Psoas muscle (tissue), 8 donors: ENCODE data around the gene C1orf21. TPM values are rescaled to one million over a fixed set of nuclear protein-coding genes. Genes with fewer than 3 reads are reported as not detected.
A peak's percentile ranks its signal among the peaks of the same experiment; 100 is the strongest.

Experiments
- ATAC-seq, 4 donors: fragments of 200-7000 bp; cut with Tn5 transposase; one replicate each; pipeline ENCODE4 v1.9.1; 2020; ENCODE audit warnings: moderate library complexity in 3 of 4, mild to moderate bottlenecking in 2 of 4
- DNase-seq, 2 donors: peaks; one replicate each; pipeline ENCODE4 v3.0.0-alpha.2; 2020
- H3K27ac ChIP-seq: fragments of 200-600 bp; one replicate; pipeline ENCODE4 v1.8.0; 2022
- H3K27me3 ChIP-seq, 3 donors: fragments of 200-600 bp in 1 of 3; one replicate each; pipeline versions ENCODE4 v1.6.1 to v1.8.0; 2013 to 2022; ENCODE audit warnings: low read length in 2 of 3, mild to moderate bottlenecking in 2 of 3, moderate library complexity in 1 of 3; ENCODE audit not compliant: insufficient read depth in 3 of 3
- H3K36me3 ChIP-seq, 2 donors: fragments of 200-600 bp in 1 of 2; one replicate each; pipeline versions ENCODE4 v1.6.1 to v1.8.0; 2013 to 2022; ENCODE audit warnings: low read depth in 1 of 2, mild to moderate bottlenecking in 1 of 2, moderate library complexity in 1 of 2; ENCODE audit not compliant: insufficient read depth in 1 of 2
- H3K4me1 ChIP-seq: fragments of 200-600 bp; one replicate; pipeline ENCODE4 v1.8.0; 2022
- H3K4me3 ChIP-seq: fragments of 200-600 bp; one replicate; pipeline ENCODE4 v1.8.0; 2022; ENCODE audit warnings: mild to moderate bottlenecking
- H3K9me3 ChIP-seq: fragments of 200-600 bp; one replicate; pipeline ENCODE4 v1.8.0; 2022
- CTCF ChIP-seq: fragments of 200-600 bp; IDR thresholded peaks from one replicate; pipeline ENCODE4 v1.8.0; 2022; ENCODE audit warnings: antibody characterized with exemption
- WGBS, 3 donors: extraction: QIAGEN DNeasy Blood & Tissue Kit; methylation state at CpG; one replicate each; pipeline versions ENCODE4 v1.1.6 to v1.1.7; 2013; 5-methylcytosine and 5-hydroxymethylcytosine counted together
- intact Hi-C, 2 donors: fragments of 100-400 bp; cut with DNase I; formaldehyde crosslinking; loops; one replicate each; pipeline versions ENCODE4 v1.11.0 to v1.14.2; 2022
- polyA plus RNA-seq, 3 donors: library from polyadenylated mRNA; stranded (reverse); fragments of 200-250 nt; gene quantifications; one replicate each; pipeline ENCODE4 v1.2.3, GENCODE V29; 2013
- total RNA-seq, 4 donors: library from RNA; stranded (reverse); fragmentation: NEBNext Ultra II Directional in 2 of 4; extraction: Animal tissue kit (Norgen Biotek cat#: 25700) in 2 of 4; gene quantifications; one replicate each; pipeline versions ENCODE4 v1.2.1 to v1.2.4, GENCODE V29; 2021 to 2023
- donor health status: healthy with polysubstance abuse.
- donor health status: DM: no; HTN: no; CAD: no; lungs with moderate emphysema.
- donor health status: Bipolar disorder and iron deficiency.
- donor health status: healthy.
- donor health status: DM: yes; HTN: yes; CAD: no.
- donor health status: DM: no; HTN: no; CAD: no.
- donor health status: DM: no; HTN: no; CAD: no.
- donor health status: DM: yes; HTN: yes; CAD: no.

Gene C1orf21
- total and polyA plus RNA-seq, 7 donors = 55.5 to 216 (median 171) TPM

- peak; percentile 51 to 77 (median 58) for ATAC-seq
- Histone ChIP-seq H3K9me3 (no peaks in the 10 kb centered on the region), H3K4me3 (no peak overlapping the region), H3K36me3 (no peaks in the 10 kb centered on the region), H3K27me3 (no peaks in the 10 kb centered on the region), H3K4me1 (peaks cover 64% of the 10 kb centered on the region), H3K27ac (peak overlapping the region; percentile 64)
- intact Hi-C loops = no loop called here
- 48 to 59% (median 52%) methylated on average over 3 of the region's 3 CpGs for WGBS, 3 donors
- no peak for DNase-seq
- TF ChIP-seq CTCF = no peak
Measured at GRCh38 chr1:184462155-184462554, 75.3 kb downstream of the C1orf21 start.

GRCh38 chr1:184462990-184463389, 76.2 kb downstream of the C1orf21 start:
- ATAC-seq = peak in 3 of 4 donors; percentile 39 to 58 (median 51)
- 79 to 94% (median 81%) methylated on average over 5 of the region's 5 CpGs for WGBS, 3 donors

GRCh38 chr1:184463680-184464079, 76.9 kb downstream of the C1orf21 start:
- WGBS, 3 donors = 35 to 50% (median 44%) methylated on average over 1 of the region's 1 CpG
- no peaks in the 10 kb centered on the region for H3K36me3 ChIP-seq
- no peaks in the 10 kb centered on the region for H3K9me3 ChIP-seq
- TF ChIP-seq CTCF = no peak
- intact Hi-C loops = no loop called here
- ATAC-seq (no peak), DNase-seq (no peak)
- H3K27me3 ChIP-seq = no peaks in the 10 kb centered on the region
- no peak overlapping the region for H3K4me3 ChIP-seq
- H3K4me1 ChIP-seq = peaks cover 50% of the 10 kb centered on the region
- H3K27ac ChIP-seq = peak overlapping the region; percentile 46

More at GRCh38 chr1:184462990-184463389, 76.2 kb downstream of the C1orf21 start:
- no peaks in the 10 kb centered on the region for H3K27me3 ChIP-seq
- peaks cover 57% of the 10 kb centered on the region for H3K4me1 ChIP-seq
- H3K27ac ChIP-seq = peak overlapping the region; percentile 64
- H3K4me3 ChIP-seq = no peak overlapping the region
- no peaks in the 10 kb centered on the region for H3K9me3 ChIP-seq
- TF ChIP-seq CTCF = no peak
- intact Hi-C loops = no loop called here
- DNase-seq = no peak
- H3K36me3 ChIP-seq = no peaks in the 10 kb centered on the region

GRCh38 chr1:184464757-184465156, 77.9 kb downstream of the C1orf21 start:
- no peaks in the 10 kb centered on the region for H3K27me3 ChIP-seq
- no peak for ATAC-seq

More at GRCh38 chr1:184464757-184465156, 77.9 kb downstream of the C1orf21 start:
- intact Hi-C loops = no loop called here
- no peak overlapping the region for H3K4me3 ChIP-seq
- H3K4me1 ChIP-seq = peaks cover 41% of the 10 kb centered on the region
- 79 to 93% (median 89%) methylated on average over 4 of the region's 4 CpGs for WGBS, 3 donors
- TF ChIP-seq CTCF = no peak
- DNase-seq = no peak
- H3K27ac ChIP-seq = peak overlapping the region; percentile 46
- H3K36me3 ChIP-seq = no peaks in the 10 kb centered on the region
- no peaks in the 10 kb centered on the region for H3K9me3 ChIP-seq
